GM12878 (cell line): Measurements from ENCODE around the gene RSPH1. TPM values are rescaled to one million over a fixed set of nuclear protein-coding genes. Genes with fewer than 3 reads are reported as not detected.

Source experiments
- ATF2 ChIP-seq: IDR thresholded peaks from 2 replicates; pipeline ENCODE4 v1.6.1; 2012; ENCODE audit warnings: low read length, inconsistent platforms
- CBX5 ChIP-seq: sonication (generic); IDR thresholded peaks from 2 replicates; pipeline ENCODE4 v1.6.1; 2016; ENCODE audit warnings: low read depth, moderate library complexity, mild to moderate bottlenecking, inconsistent platforms
- CREM ChIP-seq: IDR thresholded peaks from 2 replicates; pipeline ENCODE4 v1.6.1; 2014; ENCODE audit warnings: antibody characterized with exemption, low read depth
- FOXK2 ChIP-seq: fragments of 450-650 bp; IDR thresholded peaks from 2 replicates; pipeline ENCODE4 v1.6.1; 2017; ENCODE audit warnings: mild to moderate bottlenecking, moderate library complexity
- GABPA ChIP-seq: IDR thresholded peaks from 2 replicates; pipeline ENCODE4 v1.6.1; 2014; ENCODE audit warnings: antibody characterized with exemption, low read depth, mild to moderate bottlenecking, inconsistent platforms
- JUND ChIP-seq: IDR thresholded peaks from 2 replicates; pipeline ENCODE4 v1.6.1; 2012; ENCODE audit warnings: low read depth, mild to moderate bottlenecking, low read length, improper control_type of control experiment, moderate library complexity
- MEF2B ChIP-seq: fragments of 450-650 bp; IDR thresholded peaks from 2 replicates; pipeline ENCODE4 v1.6.1; 2018; ENCODE audit warnings: mild to moderate bottlenecking, moderate library complexity; ENCODE audit not compliant: partially characterized antibody, poor library complexity, severe bottlenecking
- PAX5 ChIP-seq: IDR thresholded peaks from 2 replicates; pipeline ENCODE4 v1.6.1; 2011; ENCODE audit warnings: low read depth, low read length, borderline replicate concordance
- POLR2AphosphoS2 ChIP-seq: IDR thresholded peaks from 2 replicates; pipeline ENCODE4 v1.6.1; 2011; ENCODE audit warnings: low read depth, mild to moderate bottlenecking, low read length, improper control_type of control experiment, moderate library complexity
- SIN3A ChIP-seq: IDR thresholded peaks from 2 replicates; pipeline ENCODE4 v1.6.1; 2012; ENCODE audit warnings: low read depth, low read length, improper control_type of control experiment
- SUZ12 ChIP-seq: fragments of 200-600 bp; sonication (generic); IDR thresholded peaks from one replicate; pipeline ENCODE4 v1.6.1; 2018; ENCODE audit warnings: antibody characterized with exemption, mild to moderate bottlenecking; ENCODE audit not compliant: unreplicated experiment
- ZBTB40 ChIP-seq: fragments of 450-650 bp; IDR thresholded peaks from 2 replicates; pipeline ENCODE4 v1.6.1; 2016; ENCODE audit warnings: mild to moderate bottlenecking, moderate library complexity, borderline replicate concordance
- ZNF592 ChIP-seq: fragments of 450-650 bp; IDR thresholded peaks from 2 replicates; pipeline ENCODE4 v1.6.1; 2017; ENCODE audit warnings: mild to moderate bottlenecking, moderate library complexity
- ZNF687 ChIP-seq: fragments of 450-650 bp; IDR thresholded peaks from 2 replicates; pipeline ENCODE4 v1.6.1; 2017; ENCODE audit warnings: mild to moderate bottlenecking, moderate library complexity
- ZSCAN29 ChIP-seq: fragments of 450-650 bp; IDR thresholded peaks from 2 replicates; pipeline ENCODE4 v1.6.1; 2017; ENCODE audit warnings: mild to moderate bottlenecking, moderate library complexity
- polyA plus RNA-seq, 11 experiments: library from polyadenylated mRNA; depleted of rRNA in 4 of 11; unstranded in 6 of 11; stranded (reverse) in 5 of 11; fragments of >200 nt; fragmentation: Nextera tagmentation in 4 of 11; fragmentation: Illumina TruSeq in 1 of 11; extraction: Ambion mirVana in 4 of 11; extraction: Trizol in 1 of 11; gene quantifications; 1 replicate in 1 of 11; 2 replicates in 10 of 11; pipeline versions ENCODE4 v1.2.1 to v1.2.3, GENCODE V29; 2011 to 2016; ENCODE audit warnings: inconsistent platforms in 2 of 11, missing spikeins in 2 of 11, low read depth in 1 of 11
- total RNA-seq, 4 experiments: library from RNA; depleted of rRNA in 3 of 4; stranded (reverse); fragments of >200 nt in 3 of 4; fragmentation: Illumina TruSeq in 1 of 4; extraction: Trizol in 1 of 4; gene quantifications; 2 replicates each; pipeline versions ENCODE4 v1.2.1 to v1.2.3, GENCODE V29; 2013 to 2021

Gene RSPH1
- total and polyA plus RNA-seq, 10 of the 15 experiments (the other 5 are each of a cell fraction or from before 2014, with no cell fraction given): 0.11 to 1.4 (median 0.38) TPM

- TF ChIP-seq FOXK2: no peak
- TF ChIP-seq ATF2: peak; percentile 74; the same call in 1 of the 2 replicates
- peak; percentile 8; the same call in 1 of the 2 replicates for TF ChIP-seq JUND
- 0 out of 2 replicates have a peak, but pooled peaks have one; percentile 22 for TF ChIP-seq SIN3A
- no peak for TF ChIP-seq ZSCAN29
- TF ChIP-seq SUZ12: no peak
- no peak for TF ChIP-seq POLR2AphosphoS2
- 0 out of 2 replicates have a peak, but pooled peaks have one; percentile 50 for TF ChIP-seq CBX5
- TF ChIP-seq ZNF687: peak; percentile 64
- TF ChIP-seq CREM: 0 out of 2 replicates have a peak, but pooled peaks have one; percentile 49
- TF ChIP-seq MEF2B: peak; percentile 53
- peak; percentile 65; the same call in 1 of the 2 replicates for TF ChIP-seq PAX5
- TF ChIP-seq GABPA: 0 out of 2 replicates have a peak, but pooled peaks have one; percentile 35
- no peak for TF ChIP-seq ZBTB40
- TF ChIP-seq ZNF592: no peak
These were observed 17.5 kb downstream of the RSPH1 start (continued) for GRCh38 chr21:42478504-42478903.
